IMR-90 (cell line): ENCODE results near the gene LIMCH1. TPM values are rescaled to one million over a fixed set of nuclear protein-coding genes. Genes with fewer than 3 reads are reported as not detected.

ENCODE experiments used
- ATAC-seq: fragments of 200-7000 bp; cut with Tn5 transposase; 2 replicates; pipeline ENCODE4 v1.9.1; 2020; ENCODE audit warnings: low read depth, mild to moderate bottlenecking, moderate library complexity
- BruUV-seq: library from RNA; stranded (reverse); fragments of 400-500 nt; replicated peaks from 2 replicates; lab custom pipeline; 2021; lab: Mats Ljungman, UMichigan
- CTCF ChIA-PET: fragments of 300-600 bp; formaldehyde crosslinking; extraction: SDS; loops from one replicate; lab custom pipeline; 2021; ENCODE audit warnings: antibody characterized with exemption; lab: Yijun Ruan, JAX
- POLR2A ChIA-PET: fragments of 300-600 bp; sonication (Branson Sonifier 250); formaldehyde crosslinking; loops from one replicate; lab custom pipeline; 2022; ENCODE audit warnings: antibody characterized with exemption; ENCODE audit not compliant: unreplicated experiment; lab: Charles Lee
- DNase-seq: peaks from one replicate; pipeline ENCODE4 v3.0.0; 2013
- H2AFZ ChIP-seq: replicated peaks from 2 replicates; pipeline ENCODE3; 2013; ENCODE audit warnings: low read length, mild to moderate bottlenecking; ENCODE audit not compliant: poor library complexity
- H2AK5ac ChIP-seq: 2 replicates; pipeline ENCODE4 v1.6.1; 2013; ENCODE audit warnings: low read depth, low read length, inconsistent platforms
- H2AK9ac ChIP-seq: replicated peaks from 2 replicates; pipeline ENCODE3; 2013; ENCODE audit warnings: mild to moderate bottlenecking, low read depth, low read length, moderate library complexity; ENCODE audit not compliant: poor library complexity
- H2BK120ac ChIP-seq: 2 replicates; pipeline ENCODE4 v1.6.1; 2013; ENCODE audit warnings: low read depth, low read length, inconsistent platforms
- H2BK15ac ChIP-seq: 3 replicates; pipeline ENCODE4 v1.6.1; 2013; ENCODE audit warnings: low read depth, low read length, inconsistent platforms
- H2BK20ac ChIP-seq: 2 replicates; pipeline ENCODE4 v1.6.1; 2013; ENCODE audit warnings: low read depth, mild to moderate bottlenecking, inconsistent platforms, low read length, moderate library complexity
- H2BK5ac ChIP-seq: 2 replicates; pipeline ENCODE4 v1.6.1; 2013; ENCODE audit warnings: mild to moderate bottlenecking, low read depth, low read length, inconsistent platforms; ENCODE audit not compliant: poor library complexity, severe bottlenecking
- H3K14ac ChIP-seq: replicated peaks from 2 replicates; pipeline ENCODE4 v1.6.1; 2013; ENCODE audit warnings: low read depth, low read length, inconsistent platforms
- H3K18ac ChIP-seq: 2 replicates; pipeline ENCODE4 v1.6.1; 2013; ENCODE audit warnings: low read depth, low read length, control low read depth
- H3K23ac ChIP-seq: 2 replicates; pipeline ENCODE4 v1.6.1; 2013; ENCODE audit warnings: low read depth, low read length, inconsistent platforms
- H3K27ac ChIP-seq: 2 replicates; pipeline ENCODE4 v1.5.1; 2013; ENCODE audit warnings: mild to moderate bottlenecking, control low read depth, low read length; ENCODE audit not compliant: insufficient read depth
- H3K27me3 ChIP-seq: 2 replicates; pipeline ENCODE4 v1.6.1; 2013; ENCODE audit warnings: low read length; ENCODE audit not compliant: control insufficient read depth, insufficient read depth
- H3K36me3 ChIP-seq: 2 replicates; pipeline ENCODE4 v1.6.1; 2013; ENCODE audit warnings: low read length, mixed read lengths; ENCODE audit not compliant: control insufficient read depth, insufficient read depth
- H3K4ac ChIP-seq: 2 replicates; pipeline ENCODE4 v1.6.1; 2013; ENCODE audit warnings: low read depth, low read length, inconsistent platforms
- H3K4me1 ChIP-seq: 2 replicates; pipeline ENCODE4 v1.6.1; 2013; ENCODE audit warnings: low read length, mixed read lengths; ENCODE audit not compliant: control insufficient read depth, insufficient read depth
- H3K4me2 ChIP-seq: 2 replicates; pipeline ENCODE4 v1.6.1; 2013; ENCODE audit warnings: low read depth, mild to moderate bottlenecking, control low read depth, low read length, moderate library complexity
- H3K4me3 ChIP-seq: 2 replicates; pipeline ENCODE4 v1.5.1; 2013; ENCODE audit warnings: low read depth, mild to moderate bottlenecking, control low read depth, low read length, moderate library complexity; ENCODE audit not compliant: insufficient read depth
- H3K56ac ChIP-seq: 2 replicates; pipeline ENCODE4 v1.6.1; 2013; ENCODE audit warnings: low read length, inconsistent platforms; ENCODE audit not compliant: insufficient read depth; ENCODE audit errors: extremely low read depth
- H3K79me1 ChIP-seq, 2 experiments: 2 replicates each; pipeline ENCODE4 v1.6.1; 2013; ENCODE audit warnings: low read length in 2 of 2, inconsistent platforms in 1 of 2, low read depth in 1 of 2
- H3K9ac ChIP-seq: 2 replicates; pipeline ENCODE4 v1.6.1; 2013; ENCODE audit warnings: low read depth, low read length, control low read depth
- H3K9me1 ChIP-seq: 2 replicates; pipeline ENCODE4 v1.6.1; 2013; ENCODE audit warnings: low read length, inconsistent platforms; ENCODE audit not compliant: insufficient read depth
- H3K9me3 ChIP-seq: 2 replicates; pipeline ENCODE4 v1.6.1; 2013; ENCODE audit warnings: low read length; ENCODE audit not compliant: control insufficient read depth, insufficient read depth
- H4K20me1 ChIP-seq: 2 replicates; pipeline ENCODE4 v1.6.1; 2013; ENCODE audit warnings: low read length, inconsistent platforms; ENCODE audit not compliant: insufficient read depth
- H4K5ac ChIP-seq: 2 replicates; pipeline ENCODE4 v1.6.1; 2013; ENCODE audit warnings: mild to moderate bottlenecking, low read depth, low read length, control low read depth
- H4K8ac ChIP-seq, 2 experiments: 2 replicates each; pipeline ENCODE4 v1.6.1; 2013; ENCODE audit warnings: low read depth in 2 of 2, low read length in 2 of 2, control low read depth in 1 of 2, inconsistent platforms in 1 of 2
- H4K91ac ChIP-seq: 2 replicates; pipeline ENCODE4 v1.6.1; 2013; ENCODE audit warnings: low read depth, low read length, inconsistent platforms; ENCODE audit not compliant: insufficient read depth
- CTCF ChIP-seq: conservative IDR thresholded peaks from 2 replicates; pipeline ENCODE4 v1.5.1; 2012; ENCODE audit warnings: mild to moderate bottlenecking, low read depth, low read length, improper control_type of control experiment
- WGBS, 2 experiments: methylation state at CpG; one replicate each; pipeline versions ENCODE4 v1.1.5 to v1.1.7; 2013; ENCODE audit warnings: missing lambda C conversion rate in 2 of 2; ENCODE audit not compliant: insufficient read length in 1 of 2; ENCODE audit errors: extremely low coverage in 2 of 2; 5-methylcytosine and 5-hydroxymethylcytosine counted together
- dilution Hi-C: fragments of 300-500 bp; cut with HindIII; formaldehyde crosslinking; loops from one replicate; pipeline ENCODE4 v1.14.3; 2018; ENCODE audit warnings: low sequenced_read_pairs; ENCODE audit not compliant: unreplicated experiment
- in situ Hi-C: fragments of 300-500 bp; cut with MboI; formaldehyde crosslinking; loops from 3 replicates; pipeline ENCODE4 v1.14.3; 2019; ENCODE audit warnings: low sequenced_read_pairs, inconsistent platforms, mixed read lengths
- intact Hi-C: fragments of 100-400 bp; cut with micrococcal nuclease; formaldehyde crosslinking; loops from 2 replicates; pipeline ENCODE4 v1.10.0; 2022
- polyA plus RNA-seq, 3 experiments: library from polyadenylated mRNA; depleted of rRNA; stranded (reverse); fragments of >200 nt; gene quantifications; 2 replicates each; pipeline ENCODE4 v1.2.3, GENCODE V29; 2012; ENCODE audit warnings: low replicate concordance in 1 of 3
- total RNA-seq: library from RNA; depleted of rRNA; stranded (reverse); fragments of >200 nt; gene quantifications from 2 replicates; pipeline ENCODE4 v1.2.3, GENCODE V29; 2012

The LIMCH1 gene
- total and polyA plus RNA-seq, 2 of the 4 experiments (the other 2 are of a cell fraction) = 0.89 to 2.9 TPM

- dilution Hi-C loops (no loop called here), intact Hi-C loops (no loop called here), in situ Hi-C loops (no loop called here)
- H2BK120ac ChIP-seq = no peak overlapping the region
- H2BK15ac ChIP-seq = no peak overlapping the region
- no peak overlapping the region for H2AFZ ChIP-seq
- no peak overlapping the region for H2AK5ac ChIP-seq
- H2AK9ac ChIP-seq = no peak overlapping the region
- no TSS peak for BruUV-seq
- no peak overlapping the region for H3K4me2 ChIP-seq
- ChIA-PET CTCF (no interaction called here), POLR2A (no interaction called here)
- no peak overlapping the region for H3K56ac ChIP-seq
- H3K27me3 ChIP-seq = no peaks in the 10 kb centered on the region; the same call in 1 of the 2 replicates
- H4K20me1 ChIP-seq = no peaks in the 10 kb centered on the region
- no peak overlapping the region for H3K23ac ChIP-seq
- no peak for TF ChIP-seq CTCF
- H3K9me3 ChIP-seq = no peaks in the 10 kb centered on the region
- no peak overlapping the region for H3K9ac ChIP-seq
- H3K27ac ChIP-seq = no peak overlapping the region
- 47% methylated on average over 5 of the region's 12 CpGs; no CpG with 5 or more reads in 1 of the 2 experiments for WGBS, 2 experiments
- no peak overlapping the region for H4K8ac ChIP-seq
- H4K5ac ChIP-seq = no peak overlapping the region
- no peak overlapping the region for H3K14ac ChIP-seq
- no peak for DNase-seq
- no peak overlapping the region for H3K4ac ChIP-seq
- H2BK5ac ChIP-seq = no peak overlapping the region
- no peaks in the 10 kb centered on the region; the same call in 1 of the 2 replicates for H3K9me1 ChIP-seq
- H3K4me3 ChIP-seq = no peak overlapping the region
- no peaks in the 10 kb centered on the region for H3K36me3 ChIP-seq
- no peak overlapping the region for H4K91ac ChIP-seq
- H3K18ac ChIP-seq = no peak overlapping the region
- ATAC-seq = no peak
- H2BK20ac ChIP-seq = no peak overlapping the region
- H3K79me1 ChIP-seq = no peaks in the 10 kb centered on the region
- H3K4me1 ChIP-seq = peaks cover 7% of the 10 kb centered on the region
Measured at GRCh38 chr4:41731569-41732126, 193.7 kb downstream of the LIMCH1 start.
